GM23248 (cell line): ENCODE results near the gene KCNQ1OT1.

Experiments used
- EZH2 ChIP-seq: fragments of 200-600 bp; sonication (generic); IDR thresholded peaks from 2 replicates; pipeline ENCODE4 v1.6.1; 2018; ENCODE audit warnings: antibody characterized with exemption, mild to moderate bottlenecking; ENCODE audit not compliant: insufficient read depth, poor library complexity, severe bottlenecking
- EZH2phosphoT487 ChIP-seq: fragments of 200-600 bp; sonication (generic); IDR thresholded peaks from 2 replicates; pipeline ENCODE4 v1.6.1; 2018; ENCODE audit warnings: antibody characterized with exemption, moderate library complexity, mild to moderate bottlenecking, low read depth; ENCODE audit not compliant: insufficient read depth

DNA sequence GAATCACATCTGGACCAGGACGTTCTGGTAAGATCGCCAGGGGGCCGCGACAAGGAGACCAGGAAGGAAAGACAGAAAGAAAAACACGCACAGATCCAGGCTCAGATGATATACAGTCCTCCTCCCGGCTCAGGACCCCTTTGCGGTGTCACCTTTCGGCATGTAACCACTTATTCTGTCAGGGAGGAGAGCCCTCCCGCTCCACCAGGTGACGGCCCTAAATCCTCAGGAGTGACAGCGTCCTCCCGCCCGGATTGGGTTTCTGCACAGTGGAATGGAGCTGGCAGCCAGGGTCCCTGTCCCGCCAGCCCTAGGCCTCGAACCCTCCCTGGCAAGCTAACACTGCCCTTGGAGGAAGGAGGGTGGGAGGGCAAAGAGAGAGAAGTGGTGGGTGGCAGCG, 24.3 kb upstream of the KCNQ1OT1 start:
- no peak for TF ChIP-seq EZH2
- no peak for TF ChIP-seq EZH2phosphoT487
